ENCODE results near the gene CBX3. TPM values are rescaled to one million over a fixed set of nuclear protein-coding genes. Genes with fewer than 3 reads are reported as not detected.
"Not testable (repeated sequence)": the region's sequence is repeated elsewhere in the genome, so short reads cannot be mapped to it uniquely, and the experiment has no call there.

Gene CBX3
- total and polyA plus RNA-seq, 10 of the 15 experiments (the other 5 are each of a cell fraction or from before 2014, with no cell fraction given) = 153 to 307 (median 225) TPM

DNA sequence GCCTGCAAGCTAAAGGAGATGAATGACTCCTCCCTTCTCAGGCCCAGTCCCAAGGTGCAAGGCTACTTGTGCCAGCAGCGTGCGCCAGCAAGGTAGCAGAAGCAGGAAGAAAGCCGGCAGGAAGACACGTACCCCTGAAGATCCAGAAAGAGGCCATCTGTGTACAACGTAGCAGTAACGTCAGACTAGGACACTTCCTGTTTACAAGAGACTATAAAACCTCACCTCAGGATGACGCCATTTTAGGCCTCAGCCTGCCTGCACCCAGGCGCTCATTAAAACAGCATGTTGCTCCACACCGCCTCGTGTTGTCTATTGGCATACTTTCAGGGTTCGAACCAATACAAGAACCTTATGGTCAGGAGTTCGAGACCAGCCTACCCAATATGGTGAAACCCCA lies 48.7 kb downstream of the CBX3 start (continued):
- no peak for TF ChIP-seq EP300 (IDR thresholded peaks at IDR 0.05; ENCODE audit: borderline replicate concordance in 1 of 2, control insufficient read depth in 1 of 2, low read depth in 2 of 2, low read length in 2 of 2)
- TF ChIP-seq NFIC (IDR thresholded peaks at IDR 0.05; ENCODE audit: low read depth, low read length) = no peak
- TF ChIP-seq EZH2 (IDR thresholded peaks at IDR 0.05; ENCODE audit: borderline replicate concordance, control insufficient read depth, low read depth, low read length) = no peak
- TF ChIP-seq POLR2AphosphoS2 (IDR thresholded peaks at IDR 0.05; ENCODE audit: low read depth, low read length) = no peak
- TF ChIP-seq SREBF2 (IDR thresholded peaks at IDR 0.05; ENCODE audit: low read length) = no peak

DNA sequence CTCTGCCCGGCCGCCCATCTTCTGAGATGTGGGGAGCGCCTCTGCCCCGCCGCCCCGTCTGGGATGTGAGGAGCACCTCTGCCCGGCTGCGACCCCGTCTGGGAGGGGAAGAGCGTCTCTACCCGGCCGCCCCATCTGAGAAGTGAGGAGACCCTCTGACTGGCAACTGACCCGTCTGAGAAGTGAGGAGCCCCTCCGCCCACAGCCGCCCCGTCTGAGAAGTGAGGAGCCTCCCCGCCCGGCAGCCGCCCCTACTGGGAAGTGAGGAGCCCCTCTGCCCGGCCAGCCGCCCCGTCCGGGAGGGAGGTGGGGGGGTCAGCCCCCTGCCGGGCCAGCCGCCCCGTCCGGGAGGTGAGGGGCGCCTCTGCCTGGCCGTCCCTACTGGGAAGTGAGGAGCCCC lies 60.3 kb downstream of the CBX3 start:
- in situ Hi-C loops (cut with MboI) = loop anchor here (25.0 kb wide), 1 partner anchor 250 kb away; no protein-coding TSS in a partner anchor
- WGBS (ENCODE audit: insufficient coverage, insufficient replicate concordance, low lambda C conversion rate, missing lambda C conversion rate) = 82% methylated on average over 16 of the region's 29 CpGs
- H3K27ac ChIP-seq (ENCODE audit: control insufficient read depth, insufficient read depth); DNase-seq (ENCODE audit: low read depth, low spot score); ATAC-seq; RAD21 ChIA-PET (ENCODE audit: unreplicated experiment); H3K27me3 ChIP-seq (replicated peaks in 1 of 2; ENCODE audit: control insufficient read depth in 2 of 2, insufficient read depth in 2 of 2, low read length in 1 of 2); FAIRE-seq; H3K79me2 ChIP-seq (ENCODE audit: control insufficient read depth, insufficient read depth, low read length); POLR2A ChIA-PET; H3K36me3 ChIP-seq (ENCODE audit: control insufficient read depth in 2 of 2, insufficient read depth in 2 of 2, low read length in 1 of 2); H4K20me1 ChIP-seq (ENCODE audit: control insufficient read depth, insufficient read depth); H3K4me1 ChIP-seq (ENCODE audit: control insufficient read depth, insufficient read depth, low read length); BruUV-seq (replicated peaks); H3K9me3 ChIP-seq (replicated peaks; ENCODE audit: control insufficient read depth, insufficient read depth, low read length); H2AFZ ChIP-seq (ENCODE audit: control insufficient read depth, low read depth, low read length); H3K4me3 ChIP-seq; SMC1A ChIA-PET (ENCODE audit: uncharacterized antibody, unreplicated experiment); intact Hi-C loops (cut with micrococcal nuclease; ENCODE audit: unreplicated experiment); H3K4me2 ChIP-seq (ENCODE audit: control insufficient read depth, insufficient read depth); H3K9ac ChIP-seq (ENCODE audit: control insufficient read depth, insufficient read depth, low read length); CTCF ChIA-PET: not testable (repeated sequence)

Other genes with a start within 250 kb of the CBX3 start
- gene NFE2L3, start 49.5 kb upstream of the CBX3 start, total RNA-seq (2014; rRNA removed) = 17.2 and 17.4 TPM in 2 replicates
- 21.0 and 21.2 TPM in 2 replicates for gene NFE2L3, start 49.5 kb upstream of the CBX3 start, total RNA-seq (2014; rRNA removed; fragmentation: Illumina TruSeq; extraction: Trizol)
- gene NFE2L3, start 49.5 kb upstream of the CBX3 start, total RNA-seq (2021) = 14.5 and 15.7 TPM in 2 replicates
- gene NFE2L3, start 49.5 kb upstream of the CBX3 start, polyA plus RNA-seq (2011; rRNA removed) = 34.9 and 45.3 TPM in 2 replicates
- gene NFE2L3, start 49.5 kb upstream of the CBX3 start, polyA plus RNA-seq (2014; fragmentation: Illumina TruSeq; extraction: Trizol) = 21.6 and 24.9 TPM in 2 replicates
- gene NFE2L3, start 49.5 kb upstream of the CBX3 start, polyA plus RNA-seq (2014; fragmentation: Nextera tagmentation; extraction: Ambion mirVana) = 1 to 10 TPM; 4.9 to 8.9 TPM
- gene NFE2L3, start 49.5 kb upstream of the CBX3 start, polyA plus RNA-seq (2014; rRNA removed) = 10.2 and 11.5 TPM in 2 replicates
- gene NFE2L3, start 49.5 kb upstream of the CBX3 start, polyA plus RNA-seq (2016; fragmentation: Nextera tagmentation; extraction: Ambion mirVana) = 1 to 10 TPM; 4.4 to 6.8 TPM
- 295 and 319 TPM in 2 replicates for gene HNRNPA2B1, start 999 bp upstream of the CBX3 start, total RNA-seq (2014; rRNA removed)
- 603 and 632 TPM in 2 replicates for gene HNRNPA2B1, start 999 bp upstream of the CBX3 start, total RNA-seq (2014; rRNA removed; fragmentation: Illumina TruSeq; extraction: Trizol)
- gene HNRNPA2B1, start 999 bp upstream of the CBX3 start, total RNA-seq (2021) = 699 and 740 TPM in 2 replicates
- gene HNRNPA2B1, start 999 bp upstream of the CBX3 start, polyA plus RNA-seq (2011; rRNA removed) = 721 and 1,149 TPM in 2 replicates
- 1,357 and 1,719 TPM in 2 replicates for gene HNRNPA2B1, start 999 bp upstream of the CBX3 start, polyA plus RNA-seq (2014; fragmentation: Illumina TruSeq; extraction: Trizol)
- 1,000 to 10,000 TPM in 1 of 2 experiments, 100 to 1,000 TPM in 1; 726 to 1,124 TPM for gene HNRNPA2B1, start 999 bp upstream of the CBX3 start, polyA plus RNA-seq (2014; fragmentation: Nextera tagmentation; extraction: Ambion mirVana)
- gene HNRNPA2B1, start 999 bp upstream of the CBX3 start, polyA plus RNA-seq (2014; rRNA removed) = 1,063 and 1,240 TPM in 2 replicates
- 1,000 to 10,000 TPM; 1,359 to 1,396 TPM for gene HNRNPA2B1, start 999 bp upstream of the CBX3 start, polyA plus RNA-seq (2016; fragmentation: Nextera tagmentation; extraction: Ambion mirVana)
- 22.5 and 26.1 TPM in 2 replicates for gene SNX10, start 90.1 kb downstream of the CBX3 start, total RNA-seq (2014; rRNA removed)
- gene SNX10, start 90.1 kb downstream of the CBX3 start, total RNA-seq (2014; rRNA removed; fragmentation: Illumina TruSeq; extraction: Trizol) = 32.7 and 33.2 TPM in 2 replicates
- gene SNX10, start 90.1 kb downstream of the CBX3 start, total RNA-seq (2021) = 30.4 and 30.8 TPM in 2 replicates
- gene SNX10, start 90.1 kb downstream of the CBX3 start, polyA plus RNA-seq (2011; rRNA removed) = 53.2 and 75.9 TPM in 2 replicates
- gene SNX10, start 90.1 kb downstream of the CBX3 start, polyA plus RNA-seq (2014; fragmentation: Illumina TruSeq; extraction: Trizol) = 29.5 and 37.1 TPM in 2 replicates
- 10 to 100 TPM; 22.9 to 29.7 TPM for gene SNX10, start 90.1 kb downstream of the CBX3 start, polyA plus RNA-seq (2014; fragmentation: Nextera tagmentation; extraction: Ambion mirVana)
- 15.5 and 22.0 TPM in 2 replicates for gene SNX10, start 90.1 kb downstream of the CBX3 start, polyA plus RNA-seq (2014; rRNA removed)
- gene SNX10, start 90.1 kb downstream of the CBX3 start, polyA plus RNA-seq (2016; fragmentation: Nextera tagmentation; extraction: Ambion mirVana) = 10 to 100 TPM; 45.4 to 56.2 TPM

All from GM12878 (cell line).